ENCODE data around the gene PPFIBP1. TPM values are rescaled to one million over a fixed set of nuclear protein-coding genes. Genes with fewer than 3 reads are reported as not detected.

PPFIBP1 gene
- total and polyA plus RNA-seq, 2 of the 4 experiments (the other 2 are of a cell fraction): 30.4 to 72.2 TPM

GRCh38 chr12:27531896-27532295, 7.9 kb downstream of the PPFIBP1 start:
- DNase-seq: no peak
- H3K9me3 ChIP-seq (ENCODE audit: control insufficient read depth, insufficient read depth, low read length): no peaks in the 10 kb centered on the region
- no peaks in the 10 kb centered on the region for H3K27me3 ChIP-seq (ENCODE audit: control insufficient read depth, insufficient read depth, low read length)
- H2BK120ac ChIP-seq (ENCODE audit: low read depth, low read length): no peak overlapping the region
- H3K56ac ChIP-seq (ENCODE audit: extremely low read depth, insufficient read depth, low read length): no peak overlapping the region
- H4K91ac ChIP-seq (ENCODE audit: insufficient read depth, low read depth, low read length): no peak overlapping the region
- no peak overlapping the region for H2BK5ac ChIP-seq (ENCODE audit: low read depth, low read length, poor library complexity, severe bottlenecking)
- H4K20me1 ChIP-seq (ENCODE audit: insufficient read depth, low read length): peaks cover 45% of the 10 kb centered on the region; the same call in 1 of the 2 replicates
- H3K18ac ChIP-seq (ENCODE audit: low read depth, low read length): no peak overlapping the region; the same call in 1 of the 2 replicates
- ChIA-PET POLR2A (ENCODE audit: unreplicated experiment) (no interaction called here), CTCF (interaction anchor here (0.6 kb wide), 1 partner anchor 252 kb away, joined by 4 read pairs; no protein-coding TSS in a partner anchor)
- no peak overlapping the region for H2AFZ ChIP-seq (replicated peaks; ENCODE audit: low read length, poor library complexity)
- H3K23ac ChIP-seq (ENCODE audit: low read depth, low read length): no peak overlapping the region
- no peak overlapping the region for H2AK5ac ChIP-seq (ENCODE audit: low read depth, low read length)
- no peak overlapping the region for H3K9ac ChIP-seq (ENCODE audit: low read depth, low read length)
- H2AK9ac ChIP-seq (replicated peaks; ENCODE audit: low read depth, low read length, poor library complexity): no peak overlapping the region
- no CpG with 5 or more reads among the region's 4 CpGs for WGBS, 2 experiments (ENCODE audit: extremely low coverage in 2 of 2, insufficient read length in 1 of 2)
- intact Hi-C loops (cut with micrococcal nuclease) (no loop called here), dilution Hi-C loops (cut with HindIII; ENCODE audit: low sequenced_read_pairs, unreplicated experiment) (no loop called here), in situ Hi-C loops (cut with MboI; ENCODE audit: low sequenced_read_pairs) (no loop called here)
- H3K4me2 ChIP-seq (ENCODE audit: low read depth, low read length): no peak overlapping the region
- BruUV-seq (replicated peaks): no TSS peak
- no peak overlapping the region for H2BK20ac ChIP-seq (ENCODE audit: low read depth, low read length)
- peaks cover 5% of the 10 kb centered on the region for H3K9me1 ChIP-seq (ENCODE audit: insufficient read depth, low read length)
- ATAC-seq (ENCODE audit: low read depth): no peak
- no peak overlapping the region for H4K8ac ChIP-seq (ENCODE audit: low read depth in 2 of 2, low read length in 2 of 2)
- peaks cover 2% of the 10 kb centered on the region; the same call in 1 of the 2 replicates for H3K36me3 ChIP-seq (ENCODE audit: control insufficient read depth, insufficient read depth, low read length)
- H3K14ac ChIP-seq (replicated peaks; ENCODE audit: low read depth, low read length): no peak overlapping the region
- H4K5ac ChIP-seq (ENCODE audit: low read depth, low read length): no peak overlapping the region
- H3K27ac ChIP-seq (ENCODE audit: insufficient read depth, low read length): no peak overlapping the region
- no peak overlapping the region for H3K4me3 ChIP-seq (ENCODE audit: insufficient read depth, low read depth, low read length)
- H3K4me1 ChIP-seq (ENCODE audit: control insufficient read depth, insufficient read depth, low read length): peaks cover 2% of the 10 kb centered on the region; the same call in 1 of the 2 replicates
- H3K4ac ChIP-seq (ENCODE audit: low read depth, low read length): no peak overlapping the region
- peaks cover 46 to 82% of the 10 kb centered on the region in 2 experiments for H3K79me1 ChIP-seq (ENCODE audit: low read depth in 1 of 2, low read length in 2 of 2)
- TF ChIP-seq POLR2A (IDR thresholded peaks at IDR 0.05; ENCODE audit: low read depth, low read length) (no peak), CHD1 (IDR thresholded peaks at IDR 0.05; ENCODE audit: low read depth, low read length) (no peak)
- TF ChIP-seq, protein P1, sequence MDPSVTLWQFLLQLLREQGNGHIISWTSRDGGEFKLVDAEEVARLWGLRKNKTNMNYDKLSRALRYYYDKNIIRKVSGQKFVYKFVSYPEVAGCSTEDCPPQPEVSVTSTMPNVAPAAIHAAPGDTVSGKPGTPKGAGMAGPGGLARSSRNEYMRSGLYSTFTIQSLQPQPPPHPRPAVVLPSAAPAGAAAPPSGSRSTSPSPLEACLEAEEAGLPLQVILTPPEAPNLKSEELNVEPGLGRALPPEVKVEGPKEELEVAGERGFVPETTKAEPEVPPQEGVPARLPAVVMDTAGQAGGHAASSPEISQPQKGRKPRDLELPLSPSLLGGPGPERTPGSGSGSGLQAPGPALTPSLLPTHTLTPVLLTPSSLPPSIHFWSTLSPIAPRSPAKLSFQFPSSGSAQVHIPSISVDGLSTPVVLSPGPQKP (IDR thresholded peaks at IDR 0.05; ENCODE audit: borderline replicate concordance, low read depth, low read length): no peak
- H2BK15ac ChIP-seq (ENCODE audit: low read depth, low read length): no peak overlapping the region

All from IMR-90 (cell line).